HG03066 (cell line): Measurements from ENCODE around the gene CYP8B1.

ENCODE experiments used
- ATAC-seq: cut with Tn5 transposase; IDR thresholded peaks from one replicate; pipeline ENCODE4 v1.9.1; 2021; ENCODE audit warnings: low read depth; ENCODE audit not compliant: unreplicated experiment

The CYP8B1 gene

GRCh38 chr3:42855547-42856380 is 19.9 kb downstream of the CYP8B1 start:
- ATAC-seq, result no peak

- no peak for ATAC-seq
Measured at GRCh38 chr3:42855219-42855546, 20.5 kb downstream of the CYP8B1 start.

DNA sequence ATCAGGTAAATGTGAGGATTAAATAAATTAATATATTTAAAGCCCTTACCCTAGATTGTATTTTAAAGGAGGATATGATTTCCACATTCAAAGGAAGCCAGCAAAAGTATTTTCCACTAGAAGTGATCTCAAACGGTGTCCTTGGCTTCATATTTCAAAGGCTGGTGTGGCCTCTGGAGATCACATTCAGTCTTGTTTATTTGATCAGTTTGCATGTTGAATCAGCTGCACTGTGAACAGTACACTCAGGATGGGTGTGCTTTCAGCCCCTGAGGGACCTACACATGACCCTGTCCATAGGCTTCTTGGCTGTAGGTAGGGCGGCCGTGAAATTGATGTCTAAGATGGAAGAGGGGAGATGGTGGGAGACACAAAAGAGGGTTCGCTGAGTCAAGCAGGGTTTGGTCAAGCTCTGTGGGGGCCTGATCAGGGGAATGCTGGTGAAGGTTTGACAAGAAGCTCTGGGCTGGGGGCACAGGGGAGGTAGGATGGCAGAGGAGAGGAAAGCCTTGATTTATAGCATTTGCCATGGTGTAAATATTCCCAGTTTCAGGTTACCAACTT is 21.9 kb downstream of the CYP8B1 start:
- ATAC-seq, result no peak

DNA sequence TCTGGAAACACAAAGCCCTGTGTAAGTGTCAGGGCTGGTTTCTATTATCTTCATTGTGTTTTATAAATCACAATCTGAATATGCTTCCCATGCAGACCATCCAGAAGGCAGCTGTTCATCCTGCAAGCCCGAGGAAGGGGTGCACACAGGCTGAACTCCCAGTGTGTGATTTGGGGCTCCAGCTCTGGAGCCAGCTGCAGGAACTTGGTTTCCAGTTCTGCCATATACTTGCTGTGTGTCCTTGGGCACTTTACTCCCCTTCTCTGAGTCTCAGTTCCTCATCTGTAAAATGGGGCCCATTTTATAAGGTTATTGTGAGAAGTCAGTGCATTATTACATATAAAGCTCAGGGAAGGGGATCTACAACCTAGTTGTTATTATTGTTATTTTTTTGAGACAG is 22.6 kb downstream of the CYP8B1 start:
- ATAC-seq, result no peak

GRCh38 chr3:42852441-42852840 is 23.2 kb downstream of the CYP8B1 start:
- no peak for ATAC-seq

DNA sequence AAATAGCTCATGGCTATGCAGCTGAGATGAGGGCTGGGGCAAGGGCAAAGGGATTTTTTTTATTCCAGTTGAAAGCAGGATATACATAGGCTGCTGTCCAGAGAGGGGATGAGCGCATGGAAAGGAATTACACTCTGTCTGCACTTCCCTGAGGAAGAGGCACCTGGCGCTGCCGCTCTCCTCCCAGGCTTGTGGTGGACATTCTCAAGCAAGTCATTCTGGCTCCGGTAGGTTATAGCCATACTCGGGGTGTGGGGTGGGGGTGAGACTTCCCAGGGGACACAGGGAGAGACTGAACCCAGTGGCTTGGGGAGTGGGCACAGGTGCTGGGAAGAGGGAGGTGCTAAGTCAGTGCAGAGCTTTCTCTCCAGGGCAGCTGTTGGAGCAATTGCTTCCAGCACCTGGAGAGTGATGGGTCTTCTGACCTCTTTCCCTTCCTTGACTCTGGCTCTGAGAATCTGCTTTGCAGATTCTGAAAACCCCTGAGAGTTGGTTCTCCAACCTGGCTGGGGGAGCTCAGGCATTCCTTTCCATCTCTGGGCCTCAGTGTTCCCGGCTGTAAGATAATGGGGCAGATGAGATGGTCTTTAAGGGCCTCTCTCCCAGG is 24.3 kb downstream of the CYP8B1 start:
- no peak for ATAC-seq

GRCh38 chr3:42850263-42850662 is 25.4 kb downstream of the CYP8B1 start:
- no peak for ATAC-seq

- ATAC-seq, result no peak
Measured at GRCh38 chr3:42849017-42849416, 26.7 kb downstream of the CYP8B1 start.

DNA sequence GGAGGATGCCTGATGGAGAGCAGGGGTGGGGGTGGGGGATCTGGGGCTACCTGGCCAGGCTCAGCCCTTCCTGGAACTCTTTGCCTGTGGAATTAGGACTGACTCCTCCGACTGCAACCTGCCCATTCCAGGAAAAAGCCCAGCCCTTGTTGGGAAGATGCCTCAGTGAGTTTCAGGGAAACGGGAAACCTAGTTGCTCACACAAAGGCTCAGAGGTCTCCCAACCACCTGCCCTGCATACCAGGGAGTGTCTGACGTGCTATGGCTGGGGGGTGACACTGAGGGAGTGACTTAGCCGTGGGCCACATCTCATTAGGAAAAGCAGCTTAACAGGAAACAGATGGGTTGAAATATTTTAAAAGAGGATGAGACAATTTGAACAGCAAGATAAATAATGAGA is 27.9 kb downstream of the CYP8B1 start:
- ATAC-seq, result no peak

- ATAC-seq, result no peak
Measured at GRCh38 chr3:42846685-42847522, 28.8 kb downstream of the CYP8B1 start.

DNA sequence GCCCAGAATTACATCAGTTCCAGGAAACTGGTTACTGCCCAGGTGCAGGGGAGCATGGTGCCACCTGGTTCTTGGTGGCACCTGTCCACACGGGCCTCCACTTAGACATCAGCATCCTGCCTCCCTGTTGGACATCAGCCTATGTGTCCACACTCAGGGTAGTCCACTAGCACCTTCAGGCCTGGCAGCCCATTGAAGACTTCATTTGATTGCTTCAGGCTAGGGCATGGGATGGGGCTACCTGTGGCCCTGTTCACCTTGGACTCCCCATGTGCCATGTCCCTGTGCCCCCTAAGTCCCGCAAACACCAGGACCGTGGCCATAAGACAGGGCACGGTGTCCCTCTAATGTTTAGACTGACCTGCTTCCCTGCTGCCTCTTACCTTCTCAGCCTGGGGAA is 30.9 kb downstream of the CYP8B1 start:
- ATAC-seq, result no peak

DNA sequence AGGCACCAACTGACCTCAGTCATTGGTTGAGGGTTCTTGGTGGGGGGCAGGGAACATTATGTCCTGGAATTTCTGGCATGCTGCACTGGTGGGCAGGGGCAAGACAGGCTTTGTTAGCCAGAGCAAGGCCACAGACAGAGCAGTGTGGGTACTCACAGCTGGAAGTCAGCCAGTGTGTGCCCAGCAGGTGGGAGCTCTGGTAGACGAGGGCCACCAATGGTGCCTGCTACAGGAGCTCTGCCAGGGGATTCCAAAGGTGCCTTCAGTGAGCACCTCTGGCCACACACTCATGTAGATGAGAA is 31.3 kb downstream of the CYP8B1 start:
- no peak for ATAC-seq

DNA sequence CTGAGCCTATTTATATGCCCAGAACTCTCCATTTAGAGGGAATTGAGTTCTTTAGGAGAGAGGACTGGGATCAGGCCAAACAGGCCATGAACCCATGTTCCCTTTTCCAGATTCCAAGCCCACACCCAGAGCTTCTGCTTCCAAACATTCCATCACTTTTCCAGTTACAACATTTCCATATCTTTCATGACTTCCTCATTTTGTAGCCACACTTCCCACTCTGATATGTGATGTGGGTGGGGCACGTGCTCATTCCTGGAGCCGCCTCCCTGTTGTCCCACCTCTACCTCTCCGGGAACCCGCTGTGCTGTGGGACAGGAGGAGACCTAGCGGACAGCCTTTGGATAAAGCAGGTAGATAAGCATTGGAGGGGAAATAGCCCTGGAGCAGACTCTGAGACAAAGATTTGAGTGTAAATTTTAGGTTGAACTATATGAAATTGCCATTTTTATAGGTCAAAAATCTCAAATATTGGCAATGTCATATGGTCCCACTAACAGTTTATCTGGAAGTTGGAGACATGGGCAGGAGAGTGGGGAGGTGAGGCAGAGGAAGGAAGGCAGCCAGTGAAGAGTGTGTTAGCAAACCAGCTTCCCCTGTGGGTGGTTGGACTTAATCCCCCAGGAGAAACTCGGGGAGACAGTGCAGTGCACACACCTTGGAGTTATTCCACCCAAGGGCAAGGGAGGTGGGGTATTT is 31.8 kb downstream of the CYP8B1 start:
- no peak for ATAC-seq

DNA sequence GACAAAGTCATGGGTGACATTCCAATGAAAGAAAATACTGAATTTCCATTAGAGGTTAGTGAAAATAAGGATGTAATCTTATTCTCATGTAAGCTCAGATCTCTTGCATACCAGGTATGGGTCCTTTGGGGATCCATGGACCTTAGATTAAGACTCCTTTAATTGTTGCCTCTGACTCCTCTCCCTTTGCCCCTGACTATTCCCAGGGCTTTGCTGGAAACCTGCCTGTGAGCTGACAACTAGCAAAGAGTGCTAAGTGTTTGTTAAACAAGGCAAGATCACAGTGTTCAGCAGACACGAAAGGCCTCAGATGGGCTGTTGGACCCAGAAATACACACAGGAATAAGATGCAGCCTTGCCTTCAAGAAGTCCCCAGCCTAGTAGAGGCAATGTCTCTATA is 34.3 kb downstream of the CYP8B1 start:
- no peak for ATAC-seq

- ATAC-seq, result peak; percentile 95
Measured at GRCh38 chr3:42839616-42840015, 36.1 kb downstream of the CYP8B1 start.

- ATAC-seq, result no peak
Measured at GRCh38 chr3:42838571-42838970, 37.1 kb downstream of the CYP8B1 start.

GRCh38 chr3:42836150-42837123 is 39.2 kb downstream of the CYP8B1 start:
- ATAC-seq, result no peak

DNA sequence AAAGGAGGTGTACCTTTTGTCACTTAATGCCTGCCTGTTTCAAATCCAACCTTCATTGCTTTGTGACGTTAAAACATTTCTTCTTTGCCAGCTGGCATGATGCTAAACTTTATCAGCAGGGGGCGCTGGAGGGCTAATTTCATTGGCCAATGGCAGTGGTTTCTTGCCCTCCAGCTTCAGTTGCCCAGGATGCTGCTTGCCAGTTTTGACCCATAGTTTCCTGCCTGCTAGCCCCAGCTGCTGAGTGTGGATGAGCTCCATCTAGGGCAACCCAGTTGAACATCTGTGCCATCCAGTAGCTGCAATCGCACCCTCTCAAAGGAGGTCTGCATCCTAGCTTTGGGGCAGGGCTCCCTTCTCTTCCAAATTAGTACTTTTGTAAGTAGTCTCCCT is 44.4 kb downstream of the CYP8B1 start:
- no peak for ATAC-seq

GRCh38 chr3:42830437-42831320 is 45.0 kb downstream of the CYP8B1 start:
- ATAC-seq, result no peak
